ENCODE data around the gene ASB13.

Gene ASB13

GRCh38 chr10:5669604-5670003, 3.2 kb upstream of the ASB13 start:
- no peak for DNase-seq

GRCh38 chr10:5668429-5668828, 2.0 kb upstream of the ASB13 start:
- DNase-seq, result no peak

- no peak for DNase-seq
These were observed 641 bp upstream of the ASB13 start for GRCh38 chr10:5666841-5667630.

- DNase-seq, result no peak
These were observed 905 bp downstream of the ASB13 start for GRCh38 chr10:5665373-5666007.

- no peak for DNase-seq
These were observed 2.5 kb downstream of the ASB13 start for GRCh38 chr10:5663692-5664427.

GRCh38 chr10:5662708-5663579, 3.5 kb downstream of the ASB13 start:
- DNase-seq, result no peak

GRCh38 chr10:5661043-5661442, 5.4 kb downstream of the ASB13 start:
- no peak for DNase-seq

GRCh38 chr10:5659702-5660528, 6.5 kb downstream of the ASB13 start:
- DNase-seq, result no peak

- DNase-seq, result no peak
These were observed 7.3 kb downstream of the ASB13 start for GRCh38 chr10:5658871-5659618.

- DNase-seq, result no peak
These were observed 9.4 kb downstream of the ASB13 start for GRCh38 chr10:5656737-5657579.

- no peak for DNase-seq
These were observed 11.3 kb downstream of the ASB13 start for GRCh38 chr10:5655121-5655520.

GRCh38 chr10:5654218-5654755, 12.1 kb downstream of the ASB13 start:
- no peak for DNase-seq

GRCh38 chr10:5652746-5653145, 13.6 kb downstream of the ASB13 start:
- no peak for DNase-seq

- no peak for DNase-seq
These were observed 15.0 kb downstream of the ASB13 start for GRCh38 chr10:5651388-5651764.

- no peak for DNase-seq
These were observed 15.6 kb downstream of the ASB13 start for GRCh38 chr10:5650664-5651387.

GRCh38 chr10:5649746-5650145, 16.6 kb downstream of the ASB13 start:
- DNase-seq, result no peak

GRCh38 chr10:5648494-5649457, 17.6 kb downstream of the ASB13 start:
- no peak for DNase-seq

Measured in activated naive CD4-positive, alpha-beta T cell (primary cell).